ENCODE results near the gene IGSF3. TPM values are rescaled to one million over a fixed set of nuclear protein-coding genes. Genes with fewer than 3 reads are reported as not detected.
"Not testable (repeated sequence)": the region's sequence is repeated elsewhere in the genome, so short reads cannot be mapped to it uniquely, and the experiment has no call there.

Gene IGSF3
- total and polyA plus RNA-seq, 9 donors, result 0.38 to 2.1 (median 1.0) TPM

DNA sequence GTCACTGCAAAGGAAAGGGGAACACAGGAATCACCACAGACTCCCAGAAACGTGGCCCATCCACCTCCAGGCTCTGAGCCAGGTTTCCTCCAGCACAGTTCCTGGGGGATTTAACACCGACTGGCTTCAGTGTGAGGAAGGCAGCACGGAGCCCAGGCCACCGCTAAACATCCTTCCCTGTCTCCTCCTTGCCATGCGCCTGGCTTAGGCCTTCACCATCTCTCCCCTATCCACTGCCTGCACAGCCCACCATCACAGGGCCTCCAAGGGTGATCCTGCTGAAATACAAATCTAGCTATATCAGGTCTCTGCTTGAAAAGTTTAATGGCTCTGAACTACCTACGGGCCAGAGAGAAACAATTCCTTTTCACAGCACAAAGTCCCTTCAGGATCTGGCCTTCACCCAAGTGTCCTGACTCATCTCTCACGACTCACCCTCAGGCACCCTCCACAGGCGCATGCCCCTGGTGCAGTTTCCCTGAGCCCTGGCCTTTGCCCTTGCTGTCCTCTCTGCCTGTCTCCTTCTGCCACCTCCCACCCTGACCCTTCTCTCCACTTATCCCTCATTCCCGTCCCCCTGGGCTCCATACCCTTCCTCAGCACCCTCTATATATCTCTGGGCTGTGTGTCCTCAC lies 78.3 kb downstream of the IGSF3 start:
- H3K9me3 ChIP-seq; intact Hi-C loops (cut with DNase I); H3K36me3 ChIP-seq; H3K4me1 ChIP-seq (ENCODE audit: insufficient read depth); H3K4me3 ChIP-seq; H3K27me3 ChIP-seq; DNase-seq; H3K27ac ChIP-seq: not testable (repeated sequence)
- WGBS, 3 donors, result 58 to 65% (median 63%) methylated on average over 9 of the region's 9 CpGs

GRCh38 chr1:116587501-116588227 lies 79.9 kb downstream of the IGSF3 start:
- Histone ChIP-seq H3K4me3 (no peak overlapping the region), H3K36me3 (no peaks in the 10 kb centered on the region), H3K4me1 (ENCODE audit: insufficient read depth) (no peaks in the 10 kb centered on the region), H3K27me3 (no peaks in the 10 kb centered on the region), H3K27ac (no peak overlapping the region), H3K9me3 (no peaks in the 10 kb centered on the region)
- 89 to 90% (median 90%) methylated on average over 5 of the region's 5 CpGs for WGBS, 3 donors
- no peak for TF ChIP-seq EP300 (IDR thresholded peaks at IDR 0.05)
- TF ChIP-seq POLR2A (IDR thresholded peaks at IDR 0.05), result no peak
- no peak for TF ChIP-seq CTCF (IDR thresholded peaks at IDR 0.05)
- DNase-seq, result no peak
- intact Hi-C loops (cut with DNase I), result no loop called here

DNA sequence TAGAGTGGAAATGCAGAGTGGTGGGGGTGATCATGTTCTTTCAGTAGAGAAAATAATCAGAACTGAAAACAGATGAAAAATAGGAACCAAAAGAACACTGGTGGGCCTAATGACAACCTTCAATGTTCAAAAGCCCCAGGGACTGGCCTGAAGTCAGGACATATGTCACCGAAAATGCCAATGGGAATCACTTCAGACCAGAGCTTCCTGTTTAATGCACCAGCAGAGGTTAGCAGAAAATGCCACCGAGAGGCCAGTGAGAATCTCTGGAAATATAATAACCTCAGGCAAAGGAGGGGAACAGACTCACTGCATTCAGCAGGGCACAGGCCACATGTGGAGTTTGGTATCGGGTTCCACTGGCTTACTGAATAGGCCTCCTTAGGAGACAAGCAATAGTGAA lies 80.8 kb downstream of the IGSF3 start:
- Histone ChIP-seq H3K36me3 (no peaks in the 10 kb centered on the region), H3K27me3 (no peaks in the 10 kb centered on the region), H3K4me1 (ENCODE audit: insufficient read depth) (no peaks in the 10 kb centered on the region), H3K9me3 (no peaks in the 10 kb centered on the region), H3K4me3 (no peak overlapping the region), H3K27ac (no peak overlapping the region)
- intact Hi-C loops (cut with DNase I), result no loop called here
- 88 to 91% (median 90%) methylated on average over 3 of the region's 3 CpGs for WGBS, 3 donors
- no peak for DNase-seq
- TF ChIP-seq CTCF (IDR thresholded peaks at IDR 0.05), result no peak
- TF ChIP-seq EP300 (IDR thresholded peaks at IDR 0.05), result no peak
- no peak for TF ChIP-seq POLR2A (IDR thresholded peaks at IDR 0.05)

GRCh38 chr1:116585886-116586285 lies 81.6 kb downstream of the IGSF3 start:
- intact Hi-C loops (cut with DNase I), result no loop called here
- no peak for DNase-seq
- Histone ChIP-seq H3K9me3 (no peaks in the 10 kb centered on the region), H3K4me3 (no peak overlapping the region), H3K36me3 (no peaks in the 10 kb centered on the region), H3K4me1 (ENCODE audit: insufficient read depth) (no peaks in the 10 kb centered on the region), H3K27me3 (no peaks in the 10 kb centered on the region), H3K27ac (no peak overlapping the region)
- no peak for TF ChIP-seq EP300 (IDR thresholded peaks at IDR 0.05)
- TF ChIP-seq CTCF (IDR thresholded peaks at IDR 0.05), result no peak
- TF ChIP-seq POLR2A (IDR thresholded peaks at IDR 0.05), result no peak
- 71 to 81% (median 77%) methylated on average over 1 of the region's 1 CpG for WGBS, 3 donors

- Histone ChIP-seq H3K36me3 (no peaks in the 10 kb centered on the region), H3K4me3 (no peak overlapping the region), H3K4me1 (ENCODE audit: insufficient read depth) (no peaks in the 10 kb centered on the region), H3K27me3 (no peaks in the 10 kb centered on the region), H3K9me3 (no peaks in the 10 kb centered on the region), H3K27ac (no peak overlapping the region)
- no peak for TF ChIP-seq CTCF (IDR thresholded peaks at IDR 0.05)
- no peak for TF ChIP-seq POLR2A (IDR thresholded peaks at IDR 0.05)
- TF ChIP-seq EP300 (IDR thresholded peaks at IDR 0.05), result no peak
- DNase-seq, result no peak
- intact Hi-C loops (cut with DNase I), result no loop called here
- 93 to 100% (median 95%) methylated on average over 3 of the region's 3 CpGs for WGBS, 3 donors
Measured at GRCh38 chr1:116581323-116581885, 86.1 kb downstream of the IGSF3 start.
